ENCODE measurements around the gene PNLIPRP1.

The PNLIPRP1 gene

GRCh38 chr10:116633216-116633600 is 42.4 kb downstream of the PNLIPRP1 start:
- DNase-seq: no peak

- DNase-seq: no peak
These were observed 43.6 kb downstream of the PNLIPRP1 start for GRCh38 chr10:116634126-116634975.

- no peak for DNase-seq
These were observed 45.6 kb downstream of the PNLIPRP1 start for GRCh38 chr10:116636385-116636784.

- no peak for DNase-seq
These were observed 46.2 kb downstream of the PNLIPRP1 start for GRCh38 chr10:116636976-116637375.

GRCh38 chr10:116637830-116638229 is 47.1 kb downstream of the PNLIPRP1 start:
- DNase-seq: no peak

GRCh38 chr10:116646502-116646901 is 55.7 kb downstream of the PNLIPRP1 start:
- no peak for DNase-seq

GRCh38 chr10:116648903-116649302 is 58.1 kb downstream of the PNLIPRP1 start:
- DNase-seq: no peak

- no peak for DNase-seq
These were observed 63.1 kb downstream of the PNLIPRP1 start for GRCh38 chr10:116653885-116654284.

GRCh38 chr10:116654816-116655215 is 64.1 kb downstream of the PNLIPRP1 start:
- DNase-seq: no peak

- no peak for DNase-seq
These were observed 64.8 kb downstream of the PNLIPRP1 start for GRCh38 chr10:116655568-116655967.

- no peak for DNase-seq
These were observed 65.3 kb downstream of the PNLIPRP1 start for GRCh38 chr10:116656044-116656443.

- no peak for DNase-seq
These were observed 67.2 kb downstream of the PNLIPRP1 start for GRCh38 chr10:116657863-116658551.

All from activated naive CD4-positive, alpha-beta T cell treated with anti-CD3 and anti-CD28 coated beads, Interleukin-2, amount 50 U/mL, for 16 hours (primary cell).